GM19193 (cell line): ENCODE measurements around the gene NR0B2.
A peak's percentile ranks its signal among the peaks of the same experiment; 100 is the strongest.

ENCODE experiments used
- POLR2A ChIP-seq: IDR thresholded peaks from 4 replicates; pipeline ENCODE4 v1.6.1; 2011; ENCODE audit not compliant: insufficient read depth, insufficient read length; ENCODE audit errors: extremely low read depth

The NR0B2 gene

DNA sequence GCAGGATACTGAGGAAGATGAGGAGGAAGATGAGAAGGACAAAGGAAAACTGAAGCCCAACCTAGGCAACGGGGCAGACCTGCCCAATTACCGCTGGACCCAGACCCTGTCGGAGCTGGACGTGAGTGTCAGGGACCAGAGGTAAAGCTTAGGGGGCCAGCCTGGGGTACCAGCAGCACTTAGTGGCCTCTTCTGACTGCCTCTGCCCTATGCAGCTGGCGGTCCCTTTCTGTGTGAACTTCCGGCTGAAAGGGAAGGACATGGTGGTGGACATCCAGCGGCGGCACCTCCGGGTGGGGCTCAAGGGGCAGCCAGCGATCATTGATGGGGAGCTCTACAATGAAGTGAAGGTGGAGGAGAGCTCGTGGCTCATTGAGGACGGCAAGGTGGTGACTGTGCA, 28.9 kb upstream of the NR0B2 start:
- no peak for TF ChIP-seq POLR2A

- TF ChIP-seq POLR2A = no peak
Observed at GRCh38 chr1:26941311-26941710, 27.5 kb upstream of the NR0B2 start.

GRCh38 chr1:26938659-26939025, 24.9 kb upstream of the NR0B2 start:
- TF ChIP-seq POLR2A = no peak

- no peak for TF ChIP-seq POLR2A
Observed at GRCh38 chr1:26938004-26938658, 24.4 kb upstream of the NR0B2 start.

DNA sequence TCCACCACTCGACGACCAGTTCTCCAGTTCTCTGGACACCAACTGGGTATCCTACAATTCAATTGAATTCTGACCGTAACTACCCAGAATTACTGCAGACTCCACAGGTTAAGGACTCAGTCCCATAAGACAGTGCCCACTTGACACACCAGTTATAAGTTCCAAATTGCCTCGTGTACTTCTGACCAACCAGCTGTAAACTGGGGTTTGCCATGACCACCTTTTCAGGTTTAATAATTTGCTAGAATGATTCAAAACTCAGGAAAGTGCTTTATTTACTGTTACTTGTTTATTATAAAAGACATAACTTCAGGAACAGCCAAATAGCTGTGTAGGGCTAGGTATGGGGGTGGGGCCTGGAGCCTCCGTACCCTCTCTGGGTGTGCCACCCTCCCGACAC, 23.0 kb upstream of the NR0B2 start:
- no peak for TF ChIP-seq POLR2A

GRCh38 chr1:26932531-26932930, 18.8 kb upstream of the NR0B2 start:
- TF ChIP-seq POLR2A = no peak

GRCh38 chr1:26923711-26924110, 9.9 kb upstream of the NR0B2 start:
- no peak for TF ChIP-seq POLR2A

- no peak for TF ChIP-seq POLR2A
Observed at GRCh38 chr1:26922901-26923300, 9.1 kb upstream of the NR0B2 start.

GRCh38 chr1:26922431-26922729, 8.6 kb upstream of the NR0B2 start:
- no peak for TF ChIP-seq POLR2A

DNA sequence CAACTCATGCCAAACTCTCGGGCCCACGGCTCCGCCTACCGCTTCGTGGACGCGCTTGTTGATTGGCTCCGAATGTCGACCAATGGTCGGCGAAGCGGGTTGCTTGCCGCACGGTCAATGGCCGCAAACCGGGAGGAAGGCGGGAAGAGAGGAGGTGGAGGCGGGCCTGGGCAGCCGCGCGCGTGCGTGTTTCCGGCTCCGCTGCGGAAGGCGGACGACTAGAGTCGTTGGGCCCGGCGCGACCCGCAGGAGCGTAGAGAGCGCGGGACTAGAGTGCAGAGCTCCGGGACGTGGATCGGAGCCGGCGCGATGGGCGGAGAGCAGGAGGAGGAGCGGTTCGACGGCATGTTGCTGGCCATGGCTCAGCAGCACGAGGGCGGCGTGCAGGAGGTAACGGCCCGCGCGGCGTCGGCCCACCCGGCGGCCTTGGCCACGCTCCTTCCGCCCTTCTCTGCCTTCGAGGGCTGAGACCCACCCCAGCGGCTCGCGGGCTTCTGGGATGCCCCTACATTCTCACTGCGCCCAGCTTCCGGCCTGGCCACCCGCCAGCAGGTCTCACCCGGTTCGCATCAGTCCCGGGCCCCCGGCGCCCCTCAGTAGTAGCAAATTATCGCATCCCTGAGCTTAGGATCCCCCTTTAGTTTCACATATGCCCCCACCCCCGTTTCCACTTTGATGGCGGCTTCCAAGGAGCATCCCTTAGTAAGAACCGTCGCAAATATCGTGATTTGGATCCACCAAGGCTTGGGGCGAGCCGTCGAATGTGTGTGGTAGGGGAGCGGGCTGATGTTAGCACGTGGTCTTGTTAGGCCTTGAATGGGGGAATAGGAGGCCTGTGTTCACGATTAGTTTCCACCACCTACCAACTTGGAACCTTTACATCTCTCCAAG, 8.0 kb upstream of the NR0B2 start, which contains the start of gene NUDC:
TSS of gene NUDC (plus strand) at position 204 of the 891 bp plus-strand sequence. CDS start at position 310, 106 bp downstream.
- TF ChIP-seq POLR2A = peak; percentile 83

GRCh38 chr1:26921126-26921539, 7.4 kb upstream of the NR0B2 start:
- no peak for TF ChIP-seq POLR2A

DNA sequence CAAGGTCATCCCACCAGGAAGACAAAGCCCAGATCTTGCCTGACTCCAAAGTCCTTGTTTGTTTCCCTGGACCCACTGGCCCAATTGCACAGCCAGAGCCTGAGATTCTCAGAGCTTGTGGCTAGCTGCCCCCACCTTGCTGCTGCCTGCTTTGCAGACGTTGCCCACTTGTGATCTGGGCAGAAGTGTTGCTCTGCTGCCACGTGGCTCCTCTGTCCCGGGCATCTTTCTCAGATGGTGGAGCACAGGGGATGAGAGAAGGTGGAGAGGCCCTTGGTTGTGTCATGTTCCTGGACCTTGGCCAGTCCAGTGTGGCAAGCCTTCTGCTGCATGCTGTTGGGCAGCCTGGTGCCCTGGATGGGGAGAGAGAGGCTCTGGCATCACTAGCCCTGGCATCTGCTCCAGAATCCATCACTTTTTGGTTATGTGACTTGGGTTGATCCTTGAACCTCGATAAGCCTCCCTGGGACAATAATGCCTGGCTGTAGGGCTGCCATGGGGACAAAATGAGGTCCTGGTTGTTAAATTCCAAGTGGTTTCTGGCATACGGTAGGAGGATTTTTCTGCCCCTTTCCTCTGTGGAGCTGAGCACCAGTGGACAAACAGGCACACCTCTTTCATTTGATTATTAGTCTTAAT, 1.5 kb upstream of the NR0B2 start:
- no peak for TF ChIP-seq POLR2A

DNA sequence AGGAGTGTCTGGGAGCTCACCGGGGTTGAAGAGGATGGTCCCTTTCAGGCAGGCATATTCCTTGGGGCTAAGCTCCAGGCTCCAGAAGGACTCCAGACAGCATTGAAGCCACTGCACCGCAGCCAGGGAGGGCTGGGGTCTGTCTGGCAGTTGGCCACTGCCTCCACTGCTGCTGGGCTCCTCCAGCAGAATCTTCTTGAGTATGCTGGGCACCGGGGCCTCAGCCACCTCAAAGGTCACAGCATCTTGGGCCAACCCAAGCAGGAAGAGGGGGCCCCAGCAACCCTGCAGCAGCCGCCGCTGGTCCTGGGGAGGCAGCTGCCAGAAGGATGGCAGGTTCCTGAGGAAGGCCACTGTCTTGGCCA, 404 bp downstream of the NR0B2 start:
- TF ChIP-seq POLR2A = no peak

DNA sequence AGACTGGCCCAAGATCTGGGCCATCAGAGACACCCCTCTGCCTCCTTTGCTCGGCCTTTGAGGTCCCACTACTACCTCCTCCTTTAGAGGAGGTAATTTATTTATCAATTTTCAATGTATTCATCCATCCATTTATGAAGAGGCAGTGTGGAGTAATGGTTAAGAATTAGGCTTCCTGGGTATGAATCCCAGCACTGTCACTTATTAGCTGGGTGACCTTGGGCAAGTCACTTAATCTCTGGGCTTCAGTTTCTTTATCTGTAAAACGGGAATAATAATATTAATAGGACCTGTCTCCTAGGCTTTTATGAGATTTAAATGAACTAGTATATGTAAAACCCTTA, 1.7 kb downstream of the NR0B2 start:
- TF ChIP-seq POLR2A = no peak

GRCh38 chr1:26911399-26912146, 2.2 kb downstream of the NR0B2 start:
- TF ChIP-seq POLR2A = no peak
